GM23338 (cell line): ENCODE data around the gene AK6. TPM values are rescaled to one million over a fixed set of nuclear protein-coding genes. Genes with fewer than 3 reads are reported as not detected.

ENCODE experiments used
- ATAC-seq: fragments of 200-7000 bp; cut with Tn5 transposase; 3 replicates; pipeline ENCODE4 v1.9.1; 2020
- DNase-seq: peaks from one replicate; pipeline ENCODE4 v3.0.0-alpha.2; 2015; ENCODE audit warnings: low spot score
- H2AFZ ChIP-seq: fragments of 200-600 bp; sonication (generic); 2 replicates; pipeline ENCODE4 v1.8.0; 2016; ENCODE audit warnings: antibody characterized with exemption, mild to moderate bottlenecking, moderate library complexity
- H3F3A ChIP-seq: fragments of 200-600 bp; sonication (generic); replicated peaks from 2 replicates; pipeline ENCODE4 v1.8.0; 2017; ENCODE audit warnings: antibody characterized with exemption, mixed run types, low read depth
- H3K27ac ChIP-seq: fragments of 200-600 bp; sonication (generic); 2 replicates; pipeline ENCODE4 v1.6.1; 2016; ENCODE audit warnings: low read depth
- H3K27me3 ChIP-seq: fragments of 200-600 bp; sonication (generic); 2 replicates; pipeline ENCODE4 v1.8.0; 2016; ENCODE audit warnings: mild to moderate bottlenecking, mixed run types, moderate library complexity; ENCODE audit not compliant: insufficient read depth
- H3K36me3 ChIP-seq: fragments of 200-600 bp; sonication (generic); 2 replicates; pipeline ENCODE4 v1.8.0; 2016; ENCODE audit warnings: mild to moderate bottlenecking; ENCODE audit not compliant: insufficient read depth
- H3K4me1 ChIP-seq: fragments of 200-600 bp; sonication (generic); 2 replicates; pipeline ENCODE4 v1.8.0; 2016; ENCODE audit warnings: mild to moderate bottlenecking, moderate library complexity; ENCODE audit not compliant: insufficient read depth
- H3K4me2 ChIP-seq: fragments of 200-600 bp; sonication (generic); 2 replicates; pipeline ENCODE4 v1.7.1; 2017; ENCODE audit warnings: mixed run types
- H3K4me3 ChIP-seq: fragments of 200-600 bp; sonication (generic); 2 replicates; pipeline ENCODE4 v1.6.1; 2016; ENCODE audit warnings: mixed run types
- H3K79me2 ChIP-seq: fragments of 200-600 bp; sonication (generic); replicated peaks from 2 replicates; pipeline ENCODE4 v1.8.0; 2017; ENCODE audit warnings: mild to moderate bottlenecking; ENCODE audit not compliant: insufficient read depth
- H3K9me2 ChIP-seq: fragments of 200-600 bp; sonication (generic); 2 replicates; pipeline ENCODE4 v1.8.0; 2017; ENCODE audit not compliant: insufficient read depth
- H4K20me1 ChIP-seq: fragments of 200-600 bp; sonication (generic); replicated peaks from 2 replicates; pipeline ENCODE4 v1.8.0; 2017; ENCODE audit warnings: mild to moderate bottlenecking; ENCODE audit not compliant: insufficient read depth
- H3K27ac Mint-ChIP-seq: 2 replicates; pipeline ENCODE4 v1.8.0; 2020; ENCODE audit warnings: inconsistent platforms, mild to moderate bottlenecking, moderate library complexity, mixed read lengths
- H3K27me3 Mint-ChIP-seq: 3 replicates; pipeline ENCODE4 v1.8.0; 2022; ENCODE audit warnings: low read depth, mild to moderate bottlenecking, moderate library complexity, mixed read lengths, inconsistent platforms; ENCODE audit not compliant: insufficient read depth, poor library complexity
- H3K36me3 Mint-ChIP-seq: 3 replicates; pipeline ENCODE4 v1.8.0; 2021; ENCODE audit warnings: low read depth, mild to moderate bottlenecking, inconsistent platforms, moderate library complexity, mixed read lengths
- H3K4me1 Mint-ChIP-seq: 3 replicates; pipeline ENCODE4 v1.8.0; 2020; ENCODE audit warnings: mild to moderate bottlenecking, inconsistent platforms, mixed read lengths
- H3K4me3 Mint-ChIP-seq: 3 replicates; pipeline ENCODE4 v1.8.0; 2021; ENCODE audit warnings: moderate library complexity, mild to moderate bottlenecking, inconsistent platforms, mixed read lengths
- H3K9me3 Mint-ChIP-seq: 3 replicates; pipeline ENCODE4 v1.8.0; 2020; ENCODE audit warnings: moderate library complexity, mild to moderate bottlenecking, inconsistent platforms, mixed read lengths
- CREB1 ChIP-seq: fragments of 250-450 bp; sonication (Bioruptor Pico); IDR thresholded peaks from 2 replicates; pipeline ENCODE4 v1.5.0; 2020; ENCODE audit warnings: low read depth, mild to moderate bottlenecking, moderate library complexity
- CTCF ChIP-seq, 2 experiments: fragments of 200-600 bp in 1 of 2; sonication (generic) in 1 of 2; conservative IDR thresholded peaks; 2 replicates each; pipeline versions ENCODE4 v1.5.1 to v1.6.1; 2016 to 2017; ENCODE audit warnings: antibody characterized with exemption in 2 of 2, low read depth in 2 of 2, mild to moderate bottlenecking in 2 of 2, moderate library complexity in 1 of 2
- ETS1 ChIP-seq: IDR thresholded peaks from 2 replicates; pipeline ENCODE4 v1.6.1; 2016; ENCODE audit warnings: antibody characterized with exemption
- EZH2phosphoT487 ChIP-seq: fragments of 200-600 bp; sonication (generic); IDR thresholded peaks from one replicate; pipeline ENCODE4 v1.8.1; 2018; ENCODE audit warnings: antibody characterized with exemption; ENCODE audit not compliant: unreplicated experiment
- NANOG ChIP-seq: IDR thresholded peaks from 2 replicates; pipeline ENCODE4 v1.6.1; 2016; ENCODE audit warnings: antibody characterized with exemption, borderline replicate concordance
- POLR2AphosphoS5 ChIP-seq: IDR thresholded peaks from 2 replicates; pipeline ENCODE4 v1.6.1; 2016; ENCODE audit warnings: antibody characterized with exemption, low read depth
- ZNF114 ChIP-seq: fragments of 250-450 bp; sonication (Bioruptor Pico); IDR thresholded peaks from 2 replicates; pipeline ENCODE4 v1.5.0; 2020; ENCODE audit warnings: mild to moderate bottlenecking, moderate library complexity
- ZNF331 ChIP-seq: fragments of 250-450 bp; sonication (Bioruptor Pico); IDR thresholded peaks from 2 replicates; pipeline ENCODE4 v1.5.0; 2020; ENCODE audit warnings: low read depth, mild to moderate bottlenecking, moderate library complexity
- ZNF462 ChIP-seq: fragments of 250-450 bp; sonication (Bioruptor Pico); IDR thresholded peaks from 2 replicates; pipeline ENCODE4 v1.5.0; 2020; ENCODE audit warnings: mild to moderate bottlenecking, moderate library complexity
- polyA plus RNA-seq: library from polyadenylated mRNA; unstranded; fragments of >200 nt; fragmentation: Nextera tagmentation; extraction: Ambion mirVana; gene quantifications from 2 replicates; pipeline ENCODE4 v1.2.1, GENCODE V29; 2016
- total RNA-seq: library from RNA; depleted of rRNA; stranded (reverse); fragments of >200 nt; shearing (Covaris generic); gene quantifications from 2 replicates; pipeline ENCODE4 v1.2.3, GENCODE V29; 2014

AK6 gene
- total and polyA plus RNA-seq, 2 experiments from 2014 or later = 37.3 to 260 TPM

DNA sequence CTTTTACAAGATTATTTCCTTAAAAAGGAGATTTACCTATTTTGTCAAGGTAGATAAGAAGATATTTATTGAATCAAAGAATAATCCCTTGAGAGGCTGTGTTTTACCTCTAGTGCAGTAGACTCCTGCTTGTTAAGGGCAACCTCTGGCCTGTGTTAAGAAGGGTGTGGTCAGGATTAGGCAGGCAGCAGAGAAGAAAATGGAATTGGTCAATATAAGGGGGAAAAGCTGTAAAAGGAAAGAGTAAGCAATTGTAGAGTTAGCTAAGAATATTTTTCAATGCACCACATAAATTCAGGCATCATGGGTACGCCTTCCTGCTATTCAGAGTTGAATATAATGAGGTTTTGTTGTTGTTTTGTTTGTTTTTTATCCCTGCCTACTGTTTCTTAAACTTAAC is 43.0 kb downstream of the AK6 start:
- no peak overlapping the region; the same call in 1 of the 2 replicates for H3K27ac Mint-ChIP-seq
- H3K27ac ChIP-seq = no peak overlapping the region
- no peak overlapping the region for H2AFZ ChIP-seq
- no peak for TF ChIP-seq CREB1 (CRISPR knock-in tag)
- TF ChIP-seq ZNF114 = no peak
- no peak for TF ChIP-seq POLR2AphosphoS5
- no peak for TF ChIP-seq ZNF462 (CRISPR knock-in tag)
- TF ChIP-seq EZH2phosphoT487 = no peak
- no peak for TF ChIP-seq CTCF (conservative IDR thresholded peaks at IDR 0.05; ENCODE audit: low read depth in 2 of 2)
- no peak for TF ChIP-seq ETS1
- TF ChIP-seq ZNF331 = no peak
- no peak for TF ChIP-seq NANOG
- no peak for DNase-seq
- H3F3A ChIP-seq = no peaks in the 10 kb centered on the region
- no peaks in the 10 kb centered on the region for H3K4me1 Mint-ChIP-seq
- no peaks in the 10 kb centered on the region for H3K27me3 Mint-ChIP-seq
- ATAC-seq = no peak
- no peak overlapping the region for H3K4me3 ChIP-seq
- H3K9me3 Mint-ChIP-seq = no peaks in the 10 kb centered on the region; the same call in 2 of the 3 replicates
- no peaks in the 10 kb centered on the region for H3K36me3 Mint-ChIP-seq
- H4K20me1 ChIP-seq = no peaks in the 10 kb centered on the region
- no peaks in the 10 kb centered on the region for H3K27me3 ChIP-seq
- H3K9me2 ChIP-seq = no peaks in the 10 kb centered on the region
- no peak overlapping the region for H3K4me3 Mint-ChIP-seq
- H3K4me2 ChIP-seq = no peak overlapping the region
- no peaks in the 10 kb centered on the region for H3K79me2 ChIP-seq
- H3K36me3 ChIP-seq = no peaks in the 10 kb centered on the region
- H3K4me1 ChIP-seq = no peaks in the 10 kb centered on the region
